ENCODE data around the gene CFHR2.

CFHR2 gene

GRCh38 chr1:197003132-197003531, 59.6 kb downstream of the CFHR2 start:
- DNase-seq (ENCODE audit: low spot score) = no peak

GRCh38 chr1:197008861-197009260, 65.3 kb downstream of the CFHR2 start:
- DNase-seq (ENCODE audit: low spot score) = no peak
